Ovary (tissue), 9 donors: ENCODE measurements around the gene PRKAG3. TPM values are rescaled to one million over a fixed set of nuclear protein-coding genes. Genes with fewer than 3 reads are reported as not detected.
"Not testable (repeated sequence)": the region's sequence is repeated elsewhere in the genome, so short reads cannot be mapped to it uniquely, and the experiment has no call there.

Experiments used
- DNase-seq, 5 donors: peaks; one replicate each; pipeline ENCODE4 v3.0.0-alpha.2; 2019 to 2020
- H3K27ac ChIP-seq, 2 donors: fragments of 200-600 bp; one replicate each; pipeline versions ENCODE4 v1.5.1 to v1.8.0; 2019 to 2022
- H3K27me3 ChIP-seq: fragments of 200-600 bp; one replicate; pipeline ENCODE4 v1.8.0; 2022
- H3K36me3 ChIP-seq: fragments of 200-600 bp; sonication (generic); one replicate; pipeline ENCODE4 v1.5.1; 2019
- H3K4me1 ChIP-seq: one replicate; pipeline ENCODE4 v1.8.1; 2013; ENCODE audit warnings: mild to moderate bottlenecking, moderate library complexity; ENCODE audit not compliant: insufficient read depth
- H3K4me3 ChIP-seq: fragments of 200-600 bp; sonication (generic); one replicate; pipeline ENCODE4 v1.5.1; 2017
- H3K9me3 ChIP-seq, 2 donors: fragments of 200-600 bp in 1 of 2; sonication (generic) in 1 of 2; one replicate each; pipeline versions ENCODE4 v1.5.1 to v1.8.1; 2013 to 2019; ENCODE audit warnings: mild to moderate bottlenecking in 1 of 2, moderate library complexity in 1 of 2
- CTCF ChIP-seq, 3 donors: fragments of 450-650 bp in 2 of 3; fragments of 200-600 bp in 1 of 3; IDR thresholded peaks; one replicate each; pipeline versions ENCODE4 v1.5.1 to v1.8.0; 2016 to 2022; ENCODE audit warnings: antibody characterized with exemption in 3 of 3, mild to moderate bottlenecking in 1 of 3
- EP300 ChIP-seq: sonication (generic); formaldehyde crosslinking; IDR thresholded peaks from one replicate; pipeline ENCODE4 v1.6.1; 2017; ENCODE audit warnings: antibody characterized with exemption
- POLR2A ChIP-seq: fragments of 450-650 bp; IDR thresholded peaks from one replicate; pipeline ENCODE4 v1.6.1; 2017; ENCODE audit warnings: antibody characterized with exemption, mild to moderate bottlenecking, moderate library complexity
- WGBS, 3 donors: extraction: QIAGEN DNeasy Blood & Tissue Kit in 1 of 3; methylation state at CpG; one replicate each; pipeline versions ENCODE4 v1.1.5 to v1.1.7; 2013 to 2017; 5-methylcytosine and 5-hydroxymethylcytosine counted together
- intact Hi-C, 4 donors: fragments of 100-400 bp; cut with DNase I; formaldehyde crosslinking; loops; one replicate each; pipeline versions ENCODE4 v1.11.0 to v1.15.1; 2022 to 2023
- polyA plus RNA-seq, 2 donors: library from polyadenylated mRNA; stranded (reverse); fragments of 200-250 nt in 1 of 2; fragments of 350-450 nt in 1 of 2; fragmentation: Illumina TruSeq in 1 of 2; extraction: RNeasy Lipid Tissue Mini Kit (QIAGEN cat#74804) in 1 of 2; gene quantifications; one replicate each; pipeline ENCODE4 v1.2.3, GENCODE V29; 2013 to 2014
- total RNA-seq, 7 donors: library from RNA; depleted of rRNA in 2 of 7; stranded (reverse); fragments of >200 nt in 2 of 7; fragmentation: NEBNext Ultra II Directional in 3 of 7; extraction: Animal tissue kit (Norgen Biotek cat#: 25700) in 3 of 7; gene quantifications; one replicate each; pipeline versions ENCODE4 v1.1.0 to v1.2.4, GENCODE V29; 2016 to 2023
- donor health status: DM: no; HTN: no; CAD: no; lungs with moderate emphysema.
- donor health status: DM: no; HTN: no; CAD: no.
- donor health status: Bipolar disorder and iron deficiency.
- donor health status: DM: yes; HTN: yes; CAD: no.
- donor health status: DM: no; HTN: no; CAD: no.
- donor health status: DM: yes; HTN: yes; CAD: no.

PRKAG3 gene
- total and polyA plus RNA-seq, 9 donors: 0.11 to 0.32 TPM; not detected in 7

- Histone ChIP-seq H3K27me3 (no peaks in the 10 kb centered on the region), H3K36me3 (no peaks in the 10 kb centered on the region), H3K4me3 (no peak overlapping the region), H3K27ac (no peak overlapping the region), H3K4me1 (no peaks in the 10 kb centered on the region), H3K9me3 (no peaks in the 10 kb centered on the region)
- TF ChIP-seq POLR2A (no peak), EP300 (no peak), CTCF (IDR thresholded peaks at IDR 0.05) (no peak)
- DNase-seq: peak in 1 of 5 donors; percentile 9
- intact Hi-C loops: loop anchor here in 1 of 4 donors (10.0 kb wide), 1 partner anchor 136 kb away; the partner anchor contains the start of gene TTLL4
- WGBS, 3 donors: 16 to 26% (median 20%) methylated on average over 3 of the region's 3 CpGs
Measured at GRCh38 chr2:218851286-218851685, 19.7 kb upstream of the PRKAG3 start.

- intact Hi-C loops: loop anchor here in 1 of 4 donors (10.0 kb wide), 1 partner anchor 136 kb away; the partner anchor contains the start of gene TTLL4
- TF ChIP-seq CTCF (IDR thresholded peaks at IDR 0.05) (no peak), EP300 (no peak), POLR2A (no peak)
- no peaks in the 10 kb centered on the region for H3K9me3 ChIP-seq
- no peaks in the 10 kb centered on the region for H3K4me1 ChIP-seq
- no peaks in the 10 kb centered on the region for H3K27me3 ChIP-seq
- DNase-seq: no peak
- 58 to 68% (median 64%) methylated on average over 2 of the region's 2 CpGs for WGBS, 3 donors
- H3K27ac ChIP-seq: no peak overlapping the region
- H3K4me3 ChIP-seq: no peak overlapping the region
- H3K36me3 ChIP-seq: no peaks in the 10 kb centered on the region
Measured at GRCh38 chr2:218850796-218851195, 19.2 kb upstream of the PRKAG3 start.

- H3K9me3 ChIP-seq: no peaks in the 10 kb centered on the region
- DNase-seq: peak in 1 of 5 donors; percentile 10
- H3K27me3 ChIP-seq: no peaks in the 10 kb centered on the region
- no peak overlapping the region for H3K4me3 ChIP-seq
- TF ChIP-seq POLR2A: no peak
- TF ChIP-seq CTCF (IDR thresholded peaks at IDR 0.05): no peak
- no peak for TF ChIP-seq EP300
- intact Hi-C loops: loop anchor here in 2 of 4 donors (5.0 to 10.0 kb wide), 2 partner anchors 135 to 137 kb away; partner anchors contain the start of gene TTLL4 (in 2 of the 2)
- H3K4me1 ChIP-seq: no peaks in the 10 kb centered on the region
- no peaks in the 10 kb centered on the region for H3K36me3 ChIP-seq
- H3K27ac ChIP-seq: no peak overlapping the region
- 65 to 76% (median 76%) methylated on average over 7 of the region's 7 CpGs for WGBS, 3 donors
Measured at GRCh38 chr2:218849721-218850120, 18.1 kb upstream of the PRKAG3 start.

GRCh38 chr2:218846963-218847362, 15.4 kb upstream of the PRKAG3 start:
- H3K27me3 ChIP-seq, H3K9me3 ChIP-seq, H3K4me3 ChIP-seq, H3K27ac ChIP-seq, H3K4me1 ChIP-seq, H3K36me3 ChIP-seq: not testable (repeated sequence)
- intact Hi-C loops: loop anchor here in 2 of 4 donors (2.0 to 5.0 kb wide), 2 partner anchors 135 to 136 kb away; partner anchors contain the start of gene TTLL4 (in 2 of the 2)
- WGBS, 3 donors: 65 to 84% (median 72%) methylated on average over 4 to 18 of the region's 18 CpGs
- peak in 1 of 5 donors; percentile 17 for DNase-seq

- H3K9me3 ChIP-seq, H3K4me3 ChIP-seq, H3K4me1 ChIP-seq, H3K27me3 ChIP-seq, DNase-seq, intact Hi-C loops, H3K36me3 ChIP-seq, H3K27ac ChIP-seq: not testable (repeated sequence)
- 80 to 90% (median 82%) methylated on average over 5 of the region's 5 CpGs for WGBS, 3 donors
Measured at GRCh38 chr2:218844334-218844733, 12.7 kb upstream of the PRKAG3 start.
